GM06990 (cell line): ENCODE data around the gene PTPRD.

Experiments
- DNase-seq: peaks from one replicate; pipeline ENCODE4 v3.0.0-alpha.2; 2011; ENCODE audit not compliant: insufficient read length; ENCODE audit errors: extremely low read depth
- H3K27me3 ChIP-seq: replicated peaks from 2 replicates; pipeline ENCODE4 v1.6.0; 2011; ENCODE audit warnings: low read length; ENCODE audit not compliant: control insufficient read depth, insufficient read depth
- H3K36me3 ChIP-seq: 2 replicates; pipeline ENCODE4 v1.5.1; 2011; ENCODE audit warnings: low read length; ENCODE audit not compliant: control insufficient read depth, insufficient read depth
- H3K4me3 ChIP-seq: replicated peaks from 2 replicates; pipeline ENCODE4 v1.5.1; 2011; ENCODE audit warnings: low read depth, mild to moderate bottlenecking, control low read depth, low read length
- CTCF ChIP-seq: IDR thresholded peaks from 2 replicates; pipeline ENCODE4 v1.5.1; 2011; ENCODE audit warnings: low read length, control low read depth, mild to moderate bottlenecking, inconsistent platforms; ENCODE audit not compliant: insufficient read depth, poor library complexity, severe bottlenecking

The PTPRD gene

GRCh38 chr9:8401961-8402705 lies 2210.7 kb downstream of the PTPRD start:
- Histone ChIP-seq H3K4me3 (no peak overlapping the region), H3K27me3 (no peaks in the 10 kb centered on the region), H3K36me3 (no peaks in the 10 kb centered on the region)
- DNase-seq: no peak
- no peak for TF ChIP-seq CTCF

- TF ChIP-seq CTCF: no peak
- Histone ChIP-seq H3K27me3 (no peaks in the 10 kb centered on the region), H3K36me3 (no peaks in the 10 kb centered on the region), H3K4me3 (no peak overlapping the region)
- no peak for DNase-seq
Observed at GRCh38 chr9:8400378-8400777, 2212.4 kb downstream of the PTPRD start.

DNA sequence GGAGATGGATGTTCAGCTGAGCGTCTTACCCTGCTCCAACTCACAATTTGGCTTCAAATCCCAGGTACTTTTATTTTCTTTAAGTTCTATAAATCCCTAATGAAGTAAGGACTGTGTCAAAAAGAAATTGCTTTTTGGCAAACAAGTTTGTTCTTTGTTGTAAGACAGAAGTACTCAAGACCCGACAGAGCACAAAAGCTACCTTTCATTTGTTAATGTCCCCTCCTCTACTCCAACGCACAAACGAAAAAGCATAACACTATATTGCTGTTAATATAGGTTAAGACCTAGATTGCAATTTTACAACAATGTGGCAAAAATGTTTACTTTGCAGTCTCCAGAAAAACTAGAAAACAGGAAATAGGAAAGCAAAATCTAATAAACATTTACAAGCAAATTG lies 2217.8 kb downstream of the PTPRD start:
- Histone ChIP-seq H3K36me3 (no peaks in the 10 kb centered on the region), H3K4me3 (no peak overlapping the region), H3K27me3 (no peaks in the 10 kb centered on the region)
- no peak for DNase-seq
- no peak for TF ChIP-seq CTCF

GRCh38 chr9:8394341-8394740 lies 2218.5 kb downstream of the PTPRD start:
- Histone ChIP-seq H3K36me3 (no peaks in the 10 kb centered on the region), H3K4me3 (no peak overlapping the region), H3K27me3 (no peaks in the 10 kb centered on the region)
- no peak for TF ChIP-seq CTCF
- no peak for DNase-seq

DNA sequence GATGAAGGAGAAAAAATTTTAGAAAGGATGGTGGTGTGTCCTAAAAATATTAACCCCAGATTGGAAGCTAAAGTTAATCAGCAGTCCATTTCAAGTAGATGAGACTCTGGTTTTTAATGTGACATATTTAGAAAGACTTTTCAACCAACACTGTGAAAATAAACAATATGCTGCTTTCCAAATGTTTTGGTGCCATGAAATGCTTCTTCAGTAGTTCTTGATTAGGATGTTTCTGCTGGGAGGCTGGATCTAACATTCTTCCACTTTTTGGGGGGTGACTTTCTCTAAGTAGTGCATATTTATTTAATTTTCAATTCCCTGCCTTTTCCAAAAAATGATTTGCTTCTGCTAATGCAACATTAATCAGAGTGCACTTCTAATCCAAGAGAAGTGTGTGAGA lies 2219.9 kb downstream of the PTPRD start:
- DNase-seq: no peak
- no peaks in the 10 kb centered on the region for H3K27me3 ChIP-seq
- H3K36me3 ChIP-seq: no peaks in the 10 kb centered on the region
- H3K4me3 ChIP-seq: no peak overlapping the region
- TF ChIP-seq CTCF: no peak

GRCh38 chr9:8391566-8391965 lies 2221.2 kb downstream of the PTPRD start:
- H3K27me3 ChIP-seq: no peaks in the 10 kb centered on the region
- H3K4me3 ChIP-seq: no peak overlapping the region
- TF ChIP-seq CTCF: no peak
- H3K36me3 ChIP-seq: no peaks in the 10 kb centered on the region
- no peak for DNase-seq
